Peyer's patch (tissue), 4 donors: Measurements from ENCODE around the gene LUZP1.

Experiments
- CTCF ChIP-seq, 6 experiments: fragments of 450-650 bp in 4 of 6; fragments of 200-600 bp in 2 of 6; sonication (generic) in 1 of 6; IDR thresholded peaks; one replicate each; pipeline ENCODE4 v1.5.1; 2017 to 2019; ENCODE audit warnings: antibody characterized with exemption in 6 of 6, mild to moderate bottlenecking in 3 of 6, moderate library complexity in 1 of 6
- POLR2A ChIP-seq, 2 donors: fragments of 450-650 bp; IDR thresholded peaks; one replicate each; pipeline ENCODE4 v1.5.1; 2017; ENCODE audit warnings: antibody characterized with exemption in 2 of 2, mild to moderate bottlenecking in 2 of 2, moderate library complexity in 2 of 2

DNA sequence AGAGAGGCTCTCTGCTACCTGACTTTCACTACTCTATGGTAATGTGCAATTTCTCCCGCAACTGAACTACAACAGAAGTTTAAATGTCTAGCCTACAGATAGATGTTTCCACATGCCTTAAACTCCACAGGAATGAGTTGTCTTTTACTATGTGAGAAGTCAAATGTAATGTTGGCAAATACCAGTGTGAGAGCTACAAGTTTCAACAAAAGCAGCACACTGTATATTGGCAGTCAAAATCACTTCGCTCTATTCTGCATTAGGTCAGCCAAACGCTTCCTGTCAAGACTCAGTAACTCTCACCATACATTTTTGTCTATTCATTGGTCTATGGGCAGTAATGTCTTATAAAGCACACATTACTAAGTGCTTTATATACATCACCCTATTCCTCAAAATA lies 41.9 kb downstream of the LUZP1 start:
- TF ChIP-seq CTCF (IDR thresholded peaks at IDR 0.05) (no peak), POLR2A (IDR thresholded peaks at IDR 0.05) (no peak)
